OCI-M1 (cell line): Measurements from ENCODE around the gene USP6NL.
"Not testable (repeated sequence)": the region's sequence is repeated elsewhere in the genome, so short reads cannot be mapped to it uniquely, and the experiment has no call there.

Experiments
- DNase-seq: peaks from one replicate; lab custom pipeline; 2025; lab: John Stamatoyannopoulos, UW

USP6NL gene

GRCh38 chr10:11611248-11612020, at the start of gene USP6NL:
TSS of gene USP6NL (minus strand) at chr10:11611650. CDS start at chr10:11597634, 14,016 bp downstream.
- DNase-seq, result peak; percentile 92

- no peak for DNase-seq
Measured at GRCh38 chr10:11658801-11659368, 47.4 kb upstream of the USP6NL start.

- DNase-seq, result peak; percentile 35
Measured at GRCh38 chr10:11655836-11656235, 44.4 kb upstream of the USP6NL start.

DNA sequence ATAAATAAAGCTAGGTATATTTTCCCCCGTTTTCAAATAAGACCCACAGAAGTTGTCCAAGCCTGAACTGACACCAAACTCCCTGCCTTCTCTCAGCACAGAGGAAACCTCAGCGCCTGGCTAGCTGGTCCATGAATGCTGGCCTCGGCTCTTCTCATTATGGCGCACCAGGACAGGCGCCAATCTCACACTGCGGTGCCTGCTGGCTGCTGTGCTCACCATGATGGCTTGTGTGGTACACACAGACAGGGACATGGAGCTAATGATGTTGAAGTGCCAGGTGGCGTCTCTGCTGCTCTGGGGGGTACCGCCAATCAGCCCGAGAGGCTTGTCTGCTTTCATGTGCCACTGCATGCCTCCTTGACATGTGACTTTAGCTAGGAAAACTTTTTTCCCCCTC, 43.2 kb upstream of the USP6NL start:
- DNase-seq, result no peak

- no peak for DNase-seq
Measured at GRCh38 chr10:11653758-11654471, 42.5 kb upstream of the USP6NL start.

- peak; percentile 19 for DNase-seq
Measured at GRCh38 chr10:11647676-11648075, 36.2 kb upstream of the USP6NL start.

- no peak for DNase-seq
Measured at GRCh38 chr10:11646450-11646849, 35.0 kb upstream of the USP6NL start.

- DNase-seq, result no peak
Measured at GRCh38 chr10:11643039-11643438, 31.6 kb upstream of the USP6NL start.

GRCh38 chr10:11642566-11642965, 31.1 kb upstream of the USP6NL start:
- DNase-seq, result no peak

- DNase-seq, result peak; percentile 28
Measured at GRCh38 chr10:11639849-11640764, 28.7 kb upstream of the USP6NL start.

- no peak for DNase-seq
Measured at GRCh38 chr10:11639362-11639761, 27.9 kb upstream of the USP6NL start.

DNA sequence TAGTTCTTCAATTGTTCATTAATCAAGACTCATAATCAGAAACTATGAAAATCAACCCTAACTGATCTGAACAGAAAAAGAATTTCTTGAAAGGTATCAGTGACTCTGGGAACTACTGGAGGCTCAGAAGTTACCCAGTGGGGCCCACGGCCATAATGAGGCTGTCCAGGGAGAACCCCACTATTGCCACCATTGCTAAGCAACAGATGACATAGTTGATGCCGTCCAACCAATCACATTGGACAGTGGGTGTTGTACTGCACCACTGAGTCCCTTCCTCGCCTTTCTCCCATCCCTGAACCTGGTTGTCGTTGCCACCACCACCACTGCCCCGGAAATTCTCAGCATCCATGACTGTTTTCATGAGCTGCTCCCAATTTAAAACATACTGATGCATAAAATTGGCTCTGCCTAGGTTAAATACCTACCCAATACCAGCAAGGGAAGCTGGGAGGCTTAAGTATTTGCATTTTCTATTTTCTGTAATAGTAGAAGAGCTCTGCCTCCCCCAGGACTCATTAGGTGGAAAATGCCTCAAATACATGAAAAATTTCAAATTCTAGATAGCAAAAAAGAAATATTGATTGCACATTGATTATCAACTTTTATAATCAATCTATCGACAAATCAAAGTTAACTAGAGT, 26.7 kb upstream of the USP6NL start:
- no peak for DNase-seq

- DNase-seq, result no peak
Measured at GRCh38 chr10:11636697-11637303, 25.4 kb upstream of the USP6NL start.

- peak; percentile 35 for DNase-seq
Measured at GRCh38 chr10:11631890-11632587, 20.6 kb upstream of the USP6NL start.

GRCh38 chr10:11631291-11631690, 19.8 kb upstream of the USP6NL start:
- no peak for DNase-seq

GRCh38 chr10:11629731-11630130, 18.3 kb upstream of the USP6NL start:
- no peak for DNase-seq

DNA sequence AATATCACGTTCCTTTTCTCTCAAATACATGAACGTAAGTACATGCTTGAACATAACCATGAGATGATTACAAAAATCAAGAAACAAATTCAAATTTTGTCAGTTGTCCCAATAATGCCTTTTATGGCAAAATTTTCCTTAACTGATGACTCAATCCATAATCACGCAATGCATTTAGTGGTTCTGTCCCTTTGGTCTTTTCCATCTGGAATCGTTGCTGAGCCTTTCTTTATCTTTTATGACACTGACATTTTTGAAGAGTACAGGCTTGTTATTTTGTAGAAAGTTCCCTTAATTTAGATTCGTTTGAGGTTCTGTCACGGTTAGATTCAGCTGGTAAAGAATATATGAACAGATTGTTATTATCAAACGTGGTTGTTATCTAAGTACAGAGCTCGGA, 16.5 kb upstream of the USP6NL start:
- not testable (repeated sequence) for DNase-seq

GRCh38 chr10:11626071-11626470, 14.6 kb upstream of the USP6NL start:
- DNase-seq, result no peak

DNA sequence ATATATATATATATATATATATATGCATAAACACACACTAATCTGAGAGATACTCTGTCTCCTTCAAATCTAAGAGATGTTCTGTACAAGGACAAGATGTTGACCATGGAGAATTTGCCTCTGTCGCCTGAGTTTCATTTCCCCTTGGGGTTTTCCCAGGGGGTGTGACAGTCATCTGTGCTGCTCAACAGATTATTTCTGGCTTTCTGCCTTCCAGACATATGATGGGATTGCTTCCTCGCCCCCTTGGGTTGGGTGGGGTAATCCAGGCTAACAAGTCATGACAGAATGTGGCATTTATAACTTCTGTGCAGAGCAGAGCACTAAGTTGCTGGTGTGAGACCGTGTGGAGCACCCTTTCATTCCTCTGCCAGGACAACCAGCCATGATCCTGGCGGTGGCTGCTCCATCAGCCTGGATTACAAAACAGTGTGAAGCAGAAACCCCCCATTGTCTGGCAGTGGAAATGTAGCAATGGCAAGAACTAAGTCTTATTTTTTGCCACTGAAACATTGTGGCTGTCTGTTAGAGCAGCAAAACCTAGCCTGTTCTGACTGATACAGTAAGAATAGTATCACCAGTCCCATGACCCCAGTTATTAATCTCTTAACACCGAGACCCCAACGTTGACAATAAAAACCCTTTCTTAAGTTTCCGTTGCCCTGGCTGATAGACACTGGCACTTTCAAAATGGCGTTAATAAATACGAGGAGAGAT, 13.7 kb upstream of the USP6NL start:
- DNase-seq, result no peak

DNA sequence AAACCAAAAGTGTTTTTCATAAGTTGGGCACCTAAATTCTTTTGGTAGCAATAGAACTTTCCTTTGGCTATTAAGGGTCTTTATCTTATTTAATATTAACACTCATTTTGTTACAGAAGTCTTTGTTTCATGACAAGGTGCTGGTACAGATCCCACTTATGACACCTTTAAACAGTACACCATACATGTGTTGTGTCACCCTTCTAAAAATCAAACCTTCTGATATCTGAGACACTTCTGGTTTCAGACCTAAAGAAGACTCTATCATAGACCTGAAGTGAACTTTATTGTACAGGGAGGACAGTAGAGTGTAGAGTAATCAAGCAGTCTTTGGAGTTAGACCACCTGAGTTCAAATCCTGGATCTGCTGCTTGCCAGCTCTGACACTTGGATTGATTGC, 5.8 kb upstream of the USP6NL start:
- DNase-seq, result peak; percentile 35
